HG02571 (cell line): ENCODE results near the gene KICS2.

Experiments
- ATAC-seq: cut with Tn5 transposase; IDR thresholded peaks from one replicate; pipeline ENCODE4 v1.9.1; 2021; ENCODE audit warnings: mild to moderate bottlenecking, moderate library complexity; ENCODE audit not compliant: unreplicated experiment

The KICS2 gene

GRCh38 chr12:64175254-64175945 is 46.7 kb downstream of the KICS2 start:
- ATAC-seq, result no peak

- no peak for ATAC-seq
Measured at GRCh38 chr12:64173456-64173855, 48.6 kb downstream of the KICS2 start.
